Activated B cell treated with CpG ODN at 0.5 μM for 24 hours (primary cell): Measurements from ENCODE around the gene SYNE1. TPM values are rescaled to one million over a fixed set of nuclear protein-coding genes. Genes with fewer than 3 reads are reported as not detected.

Experiments used
- ATAC-seq: fragments of 200-7000 bp; cut with Tn5 transposase; one replicate; pipeline ENCODE4 v1.10.0; 2021; ENCODE audit warnings: low read depth, mild to moderate bottlenecking, moderate library complexity
- CTCF ChIA-PET: fragments of 350-600 bp; sonication (Branson Sonifier 250); formaldehyde crosslinking; loops from one replicate; lab custom pipeline; 2021; ENCODE audit warnings: antibody characterized with exemption; lab: Charles Lee
- POLR2A ChIA-PET: fragments of 350-600 bp; sonication (Branson Sonifier 250); formaldehyde crosslinking; loops from one replicate; lab custom pipeline; 2021; ENCODE audit warnings: antibody characterized with exemption; lab: Charles Lee
- DNase-seq: peaks from one replicate; pipeline ENCODE4 v3.0.0; 2022
- H3K27ac Mint-ChIP-seq: one replicate; pipeline ENCODE4 v1.8.0; 2020; ENCODE audit warnings: mixed read lengths
- H3K27me3 Mint-ChIP-seq: one replicate; pipeline ENCODE4 v1.8.0; 2021; ENCODE audit warnings: mixed read lengths
- H3K36me3 Mint-ChIP-seq: one replicate; pipeline ENCODE4 v1.8.0; 2021; ENCODE audit warnings: low read depth, mixed read lengths
- H3K4me1 Mint-ChIP-seq: one replicate; pipeline ENCODE4 v1.8.0; 2021; ENCODE audit warnings: mixed read lengths
- H3K4me3 Mint-ChIP-seq: one replicate; pipeline ENCODE4 v1.8.0; 2020; ENCODE audit warnings: mild to moderate bottlenecking, mixed read lengths
- H3K9me3 Mint-ChIP-seq: one replicate; pipeline ENCODE4 v1.8.0; 2020; ENCODE audit warnings: mixed read lengths
- intact Hi-C: fragments of 100-400 bp; cut with micrococcal nuclease; formaldehyde crosslinking; loops from one replicate; pipeline ENCODE4 v1.15.1; 2024
- total RNA-seq: library from RNA; stranded (reverse); gene quantifications from 2 replicates; pipeline ENCODE4 v1.2.3, GENCODE V29; 2022
- TF ChIP-seq, protein P1 (sequence below): fragments of 200-600 bp; IDR thresholded peaks from one replicate; pipeline ENCODE4 v1.8.0; 2022; ENCODE audit warnings: antibody characterized with exemption, mild to moderate bottlenecking

Gene SYNE1
- total RNA-seq, 1 donor from 2014 or later = 74.9 TPM

DNA sequence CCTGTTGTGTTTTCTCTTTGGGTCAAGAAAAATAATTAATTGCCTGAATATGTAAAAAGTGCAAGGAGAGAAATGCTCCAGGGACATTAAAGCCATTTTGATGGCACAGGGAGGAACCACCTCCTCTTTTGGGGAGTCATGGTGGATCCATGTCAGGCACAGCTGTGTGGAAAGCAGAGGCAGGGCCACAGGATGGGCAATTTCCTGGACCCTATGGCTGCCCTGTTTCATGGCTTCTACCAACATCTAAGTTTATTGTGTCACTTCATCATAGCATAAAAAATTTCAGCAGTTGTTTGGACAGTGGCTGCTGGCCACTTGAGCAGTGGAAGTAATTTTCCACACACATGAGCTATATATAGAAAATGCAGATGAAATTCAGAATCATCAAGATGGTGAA is 238.2 kb downstream of the SYNE1 start:
- H3K36me3 Mint-ChIP-seq = no peaks in the 10 kb centered on the region
- H3K4me3 Mint-ChIP-seq = no peak overlapping the region
- H3K27me3 Mint-ChIP-seq = peaks cover 4% of the 10 kb centered on the region
- no peak for ATAC-seq
- H3K27ac Mint-ChIP-seq = no peak overlapping the region
- CTCF ChIA-PET = no interaction called here
- TF ChIP-seq, protein P1, sequence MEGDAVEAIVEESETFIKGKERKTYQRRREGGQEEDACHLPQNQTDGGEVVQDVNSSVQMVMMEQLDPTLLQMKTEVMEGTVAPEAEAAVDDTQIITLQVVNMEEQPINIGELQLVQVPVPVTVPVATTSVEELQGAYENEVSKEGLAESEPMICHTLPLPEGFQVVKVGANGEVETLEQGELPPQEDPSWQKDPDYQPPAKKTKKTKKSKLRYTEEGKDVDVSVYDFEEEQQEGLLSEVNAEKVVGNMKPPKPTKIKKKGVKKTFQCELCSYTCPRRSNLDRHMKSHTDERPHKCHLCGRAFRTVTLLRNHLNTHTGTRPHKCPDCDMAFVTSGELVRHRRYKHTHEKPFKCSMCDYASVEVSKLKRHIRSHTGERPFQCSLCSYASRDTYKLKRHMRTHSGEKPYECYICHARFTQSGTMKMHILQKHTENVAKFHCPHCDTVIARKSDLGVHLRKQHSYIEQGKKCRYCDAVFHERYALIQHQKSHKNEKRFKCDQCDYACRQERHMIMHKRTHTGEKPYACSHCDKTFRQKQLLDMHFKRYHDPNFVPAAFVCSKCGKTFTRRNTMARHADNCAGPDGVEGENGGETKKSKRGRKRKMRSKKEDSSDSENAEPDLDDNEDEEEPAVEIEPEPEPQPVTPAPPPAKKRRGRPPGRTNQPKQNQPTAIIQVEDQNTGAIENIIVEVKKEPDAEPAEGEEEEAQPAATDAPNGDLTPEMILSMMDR = no peak
- no peak for DNase-seq
- POLR2A ChIA-PET = no interaction called here
- H3K9me3 Mint-ChIP-seq = no peaks in the 10 kb centered on the region
- no peaks in the 10 kb centered on the region for H3K4me1 Mint-ChIP-seq
- intact Hi-C loops = no loop called here

DNA sequence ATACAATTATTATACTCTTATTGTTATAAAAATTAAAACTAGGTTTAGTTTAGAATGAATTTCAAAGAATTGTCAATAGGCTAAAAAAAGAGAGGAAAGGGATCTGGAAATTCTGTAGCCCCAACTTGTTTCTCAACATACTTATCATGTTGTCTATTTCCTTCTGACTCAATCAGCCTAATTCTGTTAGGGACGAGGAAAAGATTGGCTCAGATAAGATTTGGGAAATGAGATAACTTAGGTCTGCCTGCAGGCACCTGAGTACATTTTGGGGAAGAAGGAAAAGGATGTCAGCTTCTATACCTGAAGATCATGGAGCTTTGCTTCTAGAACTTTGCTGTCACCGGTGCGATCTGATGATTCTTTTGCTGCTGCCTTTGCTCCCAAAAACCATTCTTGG is 238.8 kb downstream of the SYNE1 start:
- TF ChIP-seq, protein P1 = no peak
- CTCF ChIA-PET = no interaction called here
- no peak for ATAC-seq

DNA sequence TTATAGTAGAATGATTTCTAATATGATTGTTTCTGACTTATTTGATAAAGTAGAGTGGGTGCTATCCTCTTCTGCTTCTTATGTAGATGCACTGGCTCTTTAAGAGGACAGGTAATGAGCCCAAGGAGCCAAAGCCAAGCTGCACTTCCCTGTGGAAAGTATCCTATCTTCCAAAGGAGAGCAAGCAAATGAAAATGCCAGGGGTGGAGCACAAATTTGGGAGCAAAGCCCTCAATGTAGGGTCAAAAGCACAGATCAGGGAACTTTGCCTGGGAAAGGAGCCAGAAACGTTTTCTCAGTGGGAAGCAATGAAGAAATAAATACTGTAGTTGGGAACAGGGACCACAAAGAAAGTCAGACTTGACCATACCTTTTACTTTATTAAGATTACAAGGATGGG is 242.9 kb downstream of the SYNE1 start:
- H3K4me3 Mint-ChIP-seq = no peak overlapping the region
- H3K9me3 Mint-ChIP-seq = no peaks in the 10 kb centered on the region
- H3K27me3 Mint-ChIP-seq = peaks cover 1% of the 10 kb centered on the region
- ChIA-PET CTCF (no interaction called here), POLR2A (no interaction called here)
- intact Hi-C loops = no loop called here
- no peak overlapping the region for H3K27ac Mint-ChIP-seq
- no peaks in the 10 kb centered on the region for H3K36me3 Mint-ChIP-seq
- H3K4me1 Mint-ChIP-seq = no peaks in the 10 kb centered on the region
- TF ChIP-seq, protein P1 = no peak
- DNase-seq = no peak
- ATAC-seq = no peak

More for the DNA sequence above, 238.8 kb downstream of the SYNE1 start:
- H3K27ac Mint-ChIP-seq = no peak overlapping the region
- H3K27me3 Mint-ChIP-seq = peaks cover 4% of the 10 kb centered on the region
- H3K36me3 Mint-ChIP-seq = no peaks in the 10 kb centered on the region
- no peaks in the 10 kb centered on the region for H3K4me1 Mint-ChIP-seq
- H3K9me3 Mint-ChIP-seq = no peaks in the 10 kb centered on the region
- H3K4me3 Mint-ChIP-seq = no peak overlapping the region
- POLR2A ChIA-PET = no interaction called here
- DNase-seq = no peak
- intact Hi-C loops = no loop called here

DNA sequence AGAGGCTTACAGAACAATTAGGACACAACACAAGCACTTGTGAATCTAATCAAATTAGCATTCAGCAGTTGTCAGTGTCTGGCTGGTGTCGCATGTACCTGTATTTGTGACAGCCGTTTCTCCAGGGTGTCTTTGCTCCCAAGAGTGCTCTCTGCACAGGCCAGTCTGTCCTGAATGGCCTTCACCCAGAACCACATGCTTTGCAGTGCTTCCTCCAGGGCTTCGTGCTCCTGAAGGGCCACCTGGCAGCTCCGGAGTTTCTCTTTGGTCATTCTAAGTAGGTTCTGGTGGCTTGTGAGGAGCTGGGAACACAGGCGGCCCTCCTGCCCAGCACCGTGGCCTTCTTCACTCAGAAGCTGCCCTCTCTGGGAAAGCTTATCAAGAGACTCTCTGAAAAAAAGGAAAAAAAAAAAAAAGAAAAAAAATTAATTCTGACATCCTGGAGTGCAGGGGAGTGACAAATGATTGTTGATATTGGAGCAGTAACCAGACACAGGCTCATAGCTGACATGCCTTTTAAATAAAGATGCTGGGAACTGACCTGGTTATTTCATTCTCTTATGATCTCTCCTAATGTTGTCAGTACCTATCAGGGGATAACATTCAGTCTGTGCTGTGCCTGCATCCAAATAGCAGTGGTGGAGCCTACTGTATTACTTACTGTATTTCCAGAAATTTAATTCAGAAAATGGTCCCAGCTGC is 245.8 kb downstream of the SYNE1 start:
- DNase-seq (no peak), ATAC-seq (no peak)
- ChIA-PET CTCF (no interaction called here), POLR2A (no interaction called here)
- Mint-ChIP-seq H3K36me3 (no peaks in the 10 kb centered on the region), H3K4me1 (no peaks in the 10 kb centered on the region), H3K4me3 (no peak overlapping the region), H3K9me3 (no peaks in the 10 kb centered on the region), H3K27ac (no peak overlapping the region), H3K27me3 (peaks cover 1% of the 10 kb centered on the region)
- TF ChIP-seq, protein P1 = no peak
- intact Hi-C loops = no loop called here

DNA sequence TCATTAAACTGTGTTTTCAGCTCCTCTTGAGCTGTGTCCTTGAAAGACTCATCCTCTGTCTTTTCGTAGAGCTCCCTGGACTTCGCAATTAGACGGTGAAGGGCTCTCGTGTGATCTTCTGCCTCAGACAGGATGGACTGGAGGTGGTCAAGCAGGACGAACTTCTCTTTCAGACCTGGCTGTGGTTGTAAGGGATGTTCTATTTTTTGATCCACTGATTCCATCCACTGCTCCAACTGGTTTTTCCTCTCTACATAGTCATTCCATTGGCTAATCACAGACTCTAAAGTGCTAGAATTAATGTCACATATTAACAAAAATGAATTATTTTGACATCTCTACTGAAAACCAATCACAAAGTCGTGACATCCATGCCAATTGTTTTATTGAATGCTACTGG is 250.1 kb downstream of the SYNE1 start:
- Mint-ChIP-seq H3K27ac (no peak overlapping the region), H3K9me3 (no peaks in the 10 kb centered on the region), H3K4me1 (no peaks in the 10 kb centered on the region), H3K27me3 (peaks cover 18% of the 10 kb centered on the region), H3K4me3 (no peak overlapping the region), H3K36me3 (no peaks in the 10 kb centered on the region)
- TF ChIP-seq, protein P1 = no peak
- DNase-seq = no peak
- intact Hi-C loops = no loop called here
- ChIA-PET POLR2A (no interaction called here), CTCF (no interaction called here)
- no peak for ATAC-seq
